ENCODE results near the gene NR1D2.

- no peak for TF ChIP-seq ZNF785 (tag by site-specific recombination; IDR thresholded peaks at IDR 0.05)
- no peak for TF ChIP-seq ZBTB21 (tag by site-specific recombination; IDR thresholded peaks at IDR 0.05)
- no peak for TF ChIP-seq PRDM6 (tag by site-specific recombination; IDR thresholded peaks at IDR 0.05)
- no peak for TF ChIP-seq ZNF140 (tag by site-specific recombination; IDR thresholded peaks at IDR 0.05)
- no peak for TF ChIP-seq CTCF (tag by site-specific recombination; IDR thresholded peaks at IDR 0.05)
- no peak for TF ChIP-seq ZNF624 (tag by site-specific recombination; IDR thresholded peaks at IDR 0.05)
- no peak for TF ChIP-seq YY1 (tag by site-specific recombination; IDR thresholded peaks at IDR 0.05)
- TF ChIP-seq ZNF600 (tag by site-specific recombination; IDR thresholded peaks at IDR 0.05) = no peak
- no peak for TF ChIP-seq ZNF274 (IDR thresholded peaks at IDR 0.05; ENCODE audit: low read length)
- no peak for TF ChIP-seq ZNF274 (tag by site-specific recombination; IDR thresholded peaks at IDR 0.05; ENCODE audit: borderline replicate concordance)
- TF ChIP-seq ZNF324 (tag by site-specific recombination; IDR thresholded peaks at IDR 0.05) = no peak
- no peak for TF ChIP-seq ZNF645 (tag by site-specific recombination; IDR thresholded peaks at IDR 0.05)
- TF ChIP-seq REST (tag by site-specific recombination; IDR thresholded peaks at IDR 0.05) = no peak
- no peak for TF ChIP-seq ZSCAN5A (tag by site-specific recombination; IDR thresholded peaks at IDR 0.05)
- no peak for TF ChIP-seq ZNF621 (tag by site-specific recombination; IDR thresholded peaks at IDR 0.05)
Observed at GRCh38 chr3:24004171-24004938, 59.3 kb downstream of the NR1D2 start.

Measured in HEK293 (cell line).